ENCODE measurements around the gene CYB561.

Gene CYB561

DNA sequence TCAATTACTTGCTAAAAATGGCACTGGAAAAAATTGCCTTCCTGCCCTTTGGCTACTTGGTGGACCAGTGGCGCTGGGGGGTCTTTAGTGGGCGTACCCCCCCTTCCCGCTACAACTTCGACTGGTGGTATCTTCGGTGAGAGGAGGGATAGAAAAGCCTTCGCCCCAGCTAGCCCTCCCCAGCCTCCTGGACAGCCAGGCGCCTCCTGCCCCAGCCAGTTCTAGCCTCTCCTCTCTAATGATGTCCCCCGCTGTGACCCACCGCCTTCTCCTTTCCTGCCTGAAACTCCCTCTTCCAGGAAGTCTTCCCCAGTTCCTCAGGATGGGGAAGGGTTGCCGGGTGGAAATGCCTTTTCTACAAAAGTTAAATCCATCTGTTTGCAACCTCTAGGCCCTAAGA, 36.9 kb upstream of the CYB561 start:
- H3K36me3 Mint-ChIP-seq (ENCODE audit: low read depth) = no peaks in the 10 kb centered on the region
- no peaks in the 10 kb centered on the region for H3K9me3 Mint-ChIP-seq
- H3K27me3 Mint-ChIP-seq (ENCODE audit: low read depth) = peaks cover 9% of the 10 kb centered on the region
- H3K4me3 Mint-ChIP-seq = no peak overlapping the region
- H3K4me1 Mint-ChIP-seq (ENCODE audit: low read depth) = peaks cover 3% of the 10 kb centered on the region
- H3K27ac Mint-ChIP-seq = no peak overlapping the region

DNA sequence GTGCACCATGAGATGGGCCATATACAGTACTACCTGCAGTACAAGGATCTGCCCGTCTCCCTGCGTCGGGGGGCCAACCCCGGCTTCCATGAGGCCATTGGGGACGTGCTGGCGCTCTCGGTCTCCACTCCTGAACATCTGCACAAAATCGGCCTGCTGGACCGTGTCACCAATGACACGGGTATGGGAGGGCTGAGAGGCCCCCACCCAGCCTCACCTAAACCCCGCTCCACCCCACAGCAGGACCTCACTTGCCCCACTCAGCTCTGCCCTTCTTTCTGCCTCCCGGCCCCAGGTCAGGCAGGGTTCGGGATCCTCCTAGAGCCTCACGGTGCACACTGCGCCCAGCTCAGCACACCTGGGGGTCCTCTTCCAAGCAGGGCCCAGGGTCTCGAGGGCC, 36.4 kb upstream of the CYB561 start:
- Mint-ChIP-seq H3K36me3 (ENCODE audit: low read depth) (no peaks in the 10 kb centered on the region), H3K9me3 (no peaks in the 10 kb centered on the region), H3K27ac (no peak overlapping the region), H3K4me3 (no peak overlapping the region), H3K4me1 (ENCODE audit: low read depth) (peaks cover 8% of the 10 kb centered on the region), H3K27me3 (ENCODE audit: low read depth) (peaks cover 14% of the 10 kb centered on the region)

DNA sequence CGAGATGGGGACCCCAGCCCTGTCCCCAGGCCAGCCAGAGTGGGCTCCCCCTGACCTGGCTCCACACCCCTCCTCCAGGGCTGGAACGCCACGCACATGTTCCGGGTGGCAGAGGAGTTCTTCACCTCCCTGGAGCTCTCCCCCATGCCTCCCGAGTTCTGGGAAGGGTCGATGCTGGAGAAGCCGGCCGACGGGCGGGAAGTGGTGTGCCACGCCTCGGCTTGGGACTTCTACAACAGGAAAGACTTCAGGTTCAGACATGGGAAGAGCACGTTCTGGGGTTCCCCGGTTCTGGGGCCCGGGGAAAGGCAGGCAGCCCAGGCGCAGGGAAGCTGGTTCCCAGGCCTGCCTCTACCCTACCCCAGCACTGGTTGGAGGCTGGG, 35.4 kb upstream of the CYB561 start:
- Mint-ChIP-seq H3K36me3 (ENCODE audit: low read depth) (no peaks in the 10 kb centered on the region), H3K27me3 (ENCODE audit: low read depth) (peaks cover 16% of the 10 kb centered on the region), H3K9me3 (no peaks in the 10 kb centered on the region), H3K4me3 (no peak overlapping the region), H3K27ac (no peak overlapping the region), H3K4me1 (ENCODE audit: low read depth) (peaks cover 9% of the 10 kb centered on the region)

GRCh38 chr17:63480826-63481487, 34.9 kb upstream of the CYB561 start:
- H3K36me3 Mint-ChIP-seq (ENCODE audit: low read depth) = no peaks in the 10 kb centered on the region
- H3K4me1 Mint-ChIP-seq (ENCODE audit: low read depth) = peaks cover 9% of the 10 kb centered on the region
- H3K27ac Mint-ChIP-seq = no peak overlapping the region
- H3K27me3 Mint-ChIP-seq (ENCODE audit: low read depth) = peaks cover 19% of the 10 kb centered on the region
- H3K9me3 Mint-ChIP-seq = no peaks in the 10 kb centered on the region
- no peak overlapping the region for H3K4me3 Mint-ChIP-seq

DNA sequence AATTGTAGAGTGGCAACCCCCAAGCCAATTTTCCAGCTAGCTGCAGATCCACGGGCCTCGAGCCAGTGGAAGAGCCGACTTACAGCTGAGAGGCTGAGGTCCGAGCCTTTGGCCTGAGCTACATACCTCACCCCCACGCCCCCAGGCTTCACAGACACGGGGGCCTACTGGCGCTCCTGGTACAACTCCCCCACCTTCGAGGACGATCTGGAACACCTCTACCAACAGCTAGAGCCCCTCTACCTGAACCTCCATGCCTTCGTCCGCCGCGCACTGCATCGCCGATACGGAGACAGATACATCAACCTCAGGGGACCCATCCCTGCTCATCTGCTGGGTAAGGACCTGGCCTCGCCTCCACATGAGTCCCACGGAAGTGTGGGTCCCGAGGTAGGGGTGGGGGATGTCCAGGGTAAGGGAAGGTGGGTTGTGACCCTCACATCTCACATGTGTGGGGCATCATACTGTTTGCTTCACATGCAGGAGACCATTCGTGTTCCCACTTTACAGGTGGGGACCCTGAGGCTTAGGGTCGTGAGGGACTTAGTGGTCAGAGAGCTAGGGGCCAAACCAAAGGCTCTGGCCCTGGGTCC, 34.2 kb upstream of the CYB561 start:
- peaks cover 12% of the 10 kb centered on the region for H3K4me1 Mint-ChIP-seq (ENCODE audit: low read depth)
- no peak overlapping the region for H3K4me3 Mint-ChIP-seq
- no peaks in the 10 kb centered on the region for H3K36me3 Mint-ChIP-seq (ENCODE audit: low read depth)
- no peak overlapping the region for H3K27ac Mint-ChIP-seq
- no peaks in the 10 kb centered on the region for H3K9me3 Mint-ChIP-seq
- H3K27me3 Mint-ChIP-seq (ENCODE audit: low read depth) = peaks cover 26% of the 10 kb centered on the region

DNA sequence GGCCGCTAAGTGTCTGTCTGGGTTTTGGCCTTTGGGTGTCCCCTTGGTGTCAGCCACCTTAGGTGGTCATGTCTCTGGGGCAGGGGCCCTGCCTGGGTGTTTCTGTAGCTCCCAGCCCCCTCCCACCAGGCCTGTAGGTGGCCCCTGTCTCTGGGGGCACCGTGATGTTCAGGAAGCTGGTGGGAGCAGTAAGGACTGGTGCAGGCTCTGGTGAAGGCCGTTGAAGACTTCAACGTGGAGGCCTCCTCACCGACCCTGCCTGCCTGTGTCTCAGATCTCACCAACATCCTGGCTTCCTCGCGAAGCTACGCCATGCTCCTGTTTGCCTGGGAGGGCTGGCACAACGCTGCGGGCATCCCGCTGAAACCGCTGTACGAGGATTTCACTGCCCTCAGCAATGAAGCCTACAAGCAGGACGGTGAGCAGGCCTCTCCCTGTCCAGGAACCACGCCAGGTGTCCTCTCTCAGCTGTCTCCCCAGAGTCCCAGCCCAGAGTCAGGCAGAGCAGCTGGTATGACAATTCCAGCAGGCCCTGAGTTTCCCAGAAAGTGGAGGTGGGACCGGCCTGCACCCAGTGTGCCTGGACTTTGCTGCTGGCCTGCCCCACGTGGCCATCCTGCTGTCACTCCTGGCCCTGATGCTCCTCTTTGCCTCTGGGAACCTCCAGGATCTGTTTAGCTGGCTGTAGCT, 33.5 kb upstream of the CYB561 start:
- Mint-ChIP-seq H3K9me3 (no peaks in the 10 kb centered on the region), H3K27me3 (ENCODE audit: low read depth) (peaks cover 32% of the 10 kb centered on the region), H3K4me1 (ENCODE audit: low read depth) (peaks cover 12% of the 10 kb centered on the region), H3K36me3 (ENCODE audit: low read depth) (no peaks in the 10 kb centered on the region), H3K4me3 (no peak overlapping the region), H3K27ac (no peak overlapping the region)

- Mint-ChIP-seq H3K27me3 (ENCODE audit: low read depth) (peaks cover 39% of the 10 kb centered on the region), H3K27ac (no peak overlapping the region), H3K4me3 (peak overlapping the region; percentile 50), H3K36me3 (ENCODE audit: low read depth) (no peaks in the 10 kb centered on the region), H3K4me1 (ENCODE audit: low read depth) (peaks cover 12% of the 10 kb centered on the region), H3K9me3 (no peaks in the 10 kb centered on the region)
These were observed 32.8 kb upstream of the CYB561 start for GRCh38 chr17:63478814-63479494.

GRCh38 chr17:63477480-63478440, 31.7 kb upstream of the CYB561 start:
- peak overlapping the region; percentile 31 for H3K27ac Mint-ChIP-seq
- no peaks in the 10 kb centered on the region for H3K36me3 Mint-ChIP-seq (ENCODE audit: low read depth)
- no peaks in the 10 kb centered on the region for H3K9me3 Mint-ChIP-seq
- peak overlapping the region; percentile 77 for H3K4me3 Mint-ChIP-seq
- H3K27me3 Mint-ChIP-seq (ENCODE audit: low read depth) = peaks cover 45% of the 10 kb centered on the region
- H3K4me1 Mint-ChIP-seq (ENCODE audit: low read depth) = peaks cover 12% of the 10 kb centered on the region

- H3K27me3 Mint-ChIP-seq (ENCODE audit: low read depth) = peaks cover 51% of the 10 kb centered on the region
- peaks cover 12% of the 10 kb centered on the region for H3K4me1 Mint-ChIP-seq (ENCODE audit: low read depth)
- peak within 1 kb of the TSS; percentile 77 for H3K4me3 Mint-ChIP-seq
- no peaks in the 10 kb centered on the region for H3K9me3 Mint-ChIP-seq
- H3K36me3 Mint-ChIP-seq (ENCODE audit: low read depth) = no peaks in the 10 kb centered on the region
- peak within 1 kb of the TSS; percentile 31 for H3K27ac Mint-ChIP-seq
These were observed 30.9 kb upstream of the CYB561 start, which contains the start of gene ACE for GRCh38 chr17:63476854-63477479. Gene ACE, plus strand, starts transcription at chr17:63477061. Its CDS starts 34 bp downstream, at chr17:63477095.

DNA sequence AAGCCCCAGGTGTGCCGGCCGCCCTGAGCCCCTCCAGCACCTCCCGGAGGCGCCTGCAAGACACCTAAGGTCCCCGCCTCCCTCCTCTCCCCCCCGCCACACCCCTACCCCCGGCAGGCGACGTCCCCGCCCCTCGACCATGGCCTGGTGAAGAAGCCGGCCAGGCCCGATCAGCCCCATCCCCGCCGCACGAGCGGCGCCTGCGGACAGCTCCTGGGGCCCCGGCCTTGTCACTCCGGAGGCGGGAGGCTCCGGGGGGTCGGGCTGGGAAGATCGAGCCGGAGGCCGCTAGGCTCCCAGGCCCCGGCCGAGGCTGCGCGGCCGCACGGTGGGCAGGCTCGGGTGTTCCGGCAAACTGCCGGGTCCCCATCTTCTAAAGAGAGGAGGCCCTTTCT, 30.4 kb upstream of the CYB561 start:
- Mint-ChIP-seq H3K4me1 (ENCODE audit: low read depth) (peaks cover 12% of the 10 kb centered on the region), H3K4me3 (no peak overlapping the region), H3K27me3 (ENCODE audit: low read depth) (peaks cover 56% of the 10 kb centered on the region), H3K9me3 (no peaks in the 10 kb centered on the region), H3K36me3 (ENCODE audit: low read depth) (no peaks in the 10 kb centered on the region), H3K27ac (no peak overlapping the region)

DNA sequence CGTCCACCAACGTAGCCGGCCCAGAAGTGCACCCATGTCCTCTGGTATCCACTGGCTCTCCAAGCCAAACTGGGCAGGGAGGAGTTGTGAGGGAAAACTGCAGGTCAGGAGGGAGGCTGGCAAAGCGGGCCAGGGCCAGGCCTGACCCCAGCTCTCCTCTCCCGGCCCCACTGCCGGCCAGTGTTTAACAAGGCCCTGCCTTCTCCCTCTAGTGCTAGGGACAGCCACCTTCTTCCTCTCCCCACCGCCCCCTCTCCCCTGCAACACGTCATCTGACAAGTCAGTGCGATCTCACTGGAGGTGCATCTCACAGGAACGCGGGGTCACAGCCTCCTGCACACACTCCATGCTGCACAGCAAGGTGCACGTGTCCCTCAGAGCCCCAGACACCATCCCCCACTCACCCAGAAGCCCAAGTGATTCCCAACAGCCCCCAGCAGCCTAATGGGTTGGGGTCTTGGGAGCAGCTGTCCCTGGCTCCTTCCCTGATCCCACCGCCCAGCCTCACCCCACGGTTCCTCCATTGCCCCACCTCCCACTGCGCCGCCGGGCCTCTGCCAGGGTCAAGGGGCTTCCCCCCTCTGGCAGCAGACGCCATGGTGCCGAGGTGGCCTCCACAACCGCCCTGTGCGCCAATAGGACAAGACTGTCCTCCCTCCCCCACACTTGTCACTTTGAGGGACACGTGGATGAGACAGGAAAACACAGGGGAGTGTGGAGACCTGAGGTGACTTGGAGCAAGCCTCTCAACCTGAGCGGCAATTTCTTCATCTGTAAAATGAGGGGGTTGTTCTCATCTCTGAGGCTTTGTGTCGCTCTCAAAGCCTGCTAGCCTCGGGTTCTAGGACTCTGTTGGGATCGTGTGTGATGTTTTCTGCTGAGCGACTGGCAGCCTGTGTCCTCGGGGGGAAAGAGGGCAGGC, 29.6 kb upstream of the CYB561 start:
- Mint-ChIP-seq H3K36me3 (ENCODE audit: low read depth) (no peaks in the 10 kb centered on the region), H3K27ac (no peak overlapping the region), H3K4me3 (peak overlapping the region; percentile 59), H3K9me3 (no peaks in the 10 kb centered on the region), H3K27me3 (ENCODE audit: low read depth) (peaks cover 61% of the 10 kb centered on the region), H3K4me1 (ENCODE audit: low read depth) (peaks cover 12% of the 10 kb centered on the region)

DNA sequence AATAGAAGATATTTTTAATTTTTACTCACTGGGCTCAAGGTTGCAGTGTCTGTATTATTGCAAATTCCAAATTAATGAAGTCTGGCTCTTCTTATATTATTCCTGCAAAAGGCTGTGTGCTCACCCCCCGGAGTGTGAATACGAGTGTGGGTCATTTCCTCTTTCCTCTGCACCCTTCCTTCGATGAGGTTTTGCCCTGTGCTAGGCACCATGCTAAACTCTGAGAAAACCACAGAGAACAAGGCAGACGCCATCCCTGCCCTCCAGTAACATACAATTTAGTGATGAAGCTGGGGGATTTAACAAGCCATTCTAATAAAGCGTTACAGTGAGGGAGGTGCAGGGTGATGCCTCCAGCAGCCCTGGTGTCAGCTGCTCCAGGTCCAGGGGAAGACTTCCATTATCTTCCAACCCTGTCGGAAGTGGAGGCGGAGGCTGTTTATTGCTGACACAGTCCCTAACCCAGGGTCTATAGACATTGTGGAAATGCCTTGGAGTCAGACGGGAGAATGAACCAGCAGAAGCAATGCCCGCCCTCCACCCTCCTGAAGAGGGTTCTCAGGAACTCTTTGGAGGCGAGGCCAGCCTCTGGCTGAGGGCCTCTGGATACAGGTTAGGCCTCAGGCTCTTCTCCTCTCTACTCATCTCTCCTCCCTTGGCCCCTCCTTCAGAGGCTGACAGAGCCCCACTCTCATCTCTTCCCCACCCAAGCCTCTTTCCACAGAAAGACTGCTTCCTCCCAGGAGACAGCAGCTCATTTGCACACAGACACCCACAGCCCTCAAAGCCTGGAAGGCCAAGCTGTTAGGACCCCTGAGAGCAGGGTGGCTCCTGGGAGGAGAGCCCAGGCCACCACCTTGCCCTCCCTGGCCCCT, 28.7 kb upstream of the CYB561 start:
- Mint-ChIP-seq H3K9me3 (no peaks in the 10 kb centered on the region), H3K27me3 (ENCODE audit: low read depth) (peaks cover 66% of the 10 kb centered on the region), H3K36me3 (ENCODE audit: low read depth) (no peaks in the 10 kb centered on the region), H3K4me1 (ENCODE audit: low read depth) (peaks cover 12% of the 10 kb centered on the region), H3K27ac (no peak overlapping the region), H3K4me3 (no peak overlapping the region)

Measured in T-helper 1 cell treated with Interleukin-12 subunit alpha and Interleukin-12 subunit beta and Interleukin-4 antibody, amounts not matched to agents 30 μg/mL and 1 μg/mL, for 36 hours (primary cell).